ENCODE measurements around the gene SIK1.
"Not testable (repeated sequence)": the region's sequence is repeated elsewhere in the genome, so short reads cannot be mapped to it uniquely, and the experiment has no call there.

The SIK1 gene

DNA sequence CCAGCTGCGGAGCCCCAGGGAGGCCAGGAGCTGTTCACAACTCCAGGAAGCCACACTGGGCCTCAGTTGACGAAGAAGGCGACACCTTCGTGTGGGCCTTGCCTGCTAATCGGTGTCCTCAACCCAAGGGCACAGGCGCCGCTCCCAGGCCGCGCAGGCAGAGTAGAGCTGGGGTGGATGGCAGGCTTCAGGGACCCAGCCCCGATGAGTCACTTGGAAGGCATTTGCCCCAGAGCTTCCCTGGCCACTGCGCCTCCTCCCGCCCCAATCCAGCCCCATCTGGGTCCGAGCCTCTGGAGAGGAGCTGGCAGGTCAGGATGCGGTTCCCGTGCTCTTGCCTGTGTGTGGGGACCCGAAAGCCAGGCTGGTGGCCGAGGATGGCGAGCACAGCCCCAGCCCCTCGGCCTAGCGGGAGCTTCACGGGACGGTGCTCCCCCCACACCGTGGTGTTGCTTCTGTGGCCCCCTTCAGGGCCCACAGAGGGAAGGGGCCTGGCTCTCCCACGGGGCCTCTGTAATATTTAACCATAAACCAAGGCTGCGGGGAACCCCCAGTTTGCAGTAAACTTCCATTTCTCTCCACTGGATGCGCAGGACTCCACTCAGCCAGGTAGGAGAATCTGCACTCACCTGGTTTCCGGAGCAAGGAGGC is 30.0 kb downstream of the SIK1 start:
- DNase-seq (ENCODE audit: low read depth in 3 of 3), result not testable (repeated sequence)

DNA sequence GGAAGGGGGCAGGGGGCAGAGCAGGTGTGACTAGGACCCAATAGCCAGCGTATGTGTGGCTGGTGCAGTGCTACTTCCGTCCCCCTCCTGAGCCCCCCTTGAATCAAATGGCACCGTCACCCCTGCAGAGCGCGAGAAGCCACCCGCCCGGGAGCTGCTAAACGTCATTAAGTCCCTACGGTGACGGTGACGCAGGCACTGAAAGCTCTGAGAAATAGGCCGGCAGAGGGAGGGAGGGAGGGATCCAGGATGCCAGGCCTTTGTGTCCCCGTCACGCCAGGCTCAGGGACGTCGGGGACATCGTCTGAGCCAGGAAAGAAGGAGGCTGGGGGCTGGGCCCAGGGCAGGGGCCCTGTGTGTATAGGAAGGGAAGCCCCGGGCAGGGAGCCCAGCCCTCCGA is 43.6 kb downstream of the SIK1 start:
- DNase-seq (ENCODE audit: low read depth in 3 of 3), result not testable (repeated sequence)

GRCh38 chr21:43382902-43383301 is 44.0 kb downstream of the SIK1 start:
- not testable (repeated sequence) for DNase-seq (ENCODE audit: low read depth in 3 of 3)

GRCh38 chr21:43380852-43381533 is 45.9 kb downstream of the SIK1 start:
- not testable (repeated sequence) for DNase-seq (ENCODE audit: low read depth in 3 of 3)

- DNase-seq (ENCODE audit: low read depth in 3 of 3), result not testable (repeated sequence)
Observed at GRCh38 chr21:43380337-43380736, 46.6 kb downstream of the SIK1 start.

GRCh38 chr21:43379626-43380122 is 47.3 kb downstream of the SIK1 start:
- DNase-seq (ENCODE audit: low read depth in 3 of 3), result not testable (repeated sequence)

- DNase-seq (ENCODE audit: low read depth in 3 of 3), result no peak
Observed at GRCh38 chr21:43376478-43376882, 50.5 kb downstream of the SIK1 start.

DNA sequence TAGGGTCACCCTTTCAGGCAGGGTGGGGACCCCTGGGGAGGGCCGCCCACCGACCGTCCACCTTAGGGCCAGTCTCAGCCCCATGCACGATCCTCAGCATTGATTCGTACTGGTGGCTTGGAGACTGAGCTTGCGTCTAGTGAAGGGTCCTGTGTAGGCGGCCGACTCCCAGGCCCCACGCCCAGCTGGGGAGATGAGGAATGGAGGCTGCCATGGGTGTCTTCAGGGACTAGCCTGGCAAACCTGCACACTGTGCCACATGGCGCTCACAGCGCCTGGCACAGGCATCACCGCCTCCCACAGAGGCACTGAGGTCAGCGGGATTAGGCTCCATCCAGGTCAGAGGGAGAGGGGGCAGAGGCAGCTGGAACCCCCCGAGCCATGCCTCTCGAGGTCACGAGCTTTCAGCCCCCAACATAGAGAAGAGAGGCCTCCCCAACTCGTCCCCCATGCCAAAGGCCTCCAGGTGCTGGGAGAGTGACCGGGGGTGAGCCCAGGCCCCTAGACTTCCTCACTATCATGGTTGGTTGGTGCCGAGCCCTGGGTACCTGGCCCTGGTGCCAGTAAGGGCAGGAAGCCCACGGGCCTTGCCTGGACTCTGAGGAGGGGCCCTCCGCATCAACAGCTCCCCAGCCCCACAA is 51.0 kb downstream of the SIK1 start:
- DNase-seq (ENCODE audit: low read depth in 3 of 3), result no peak

GRCh38 chr21:43375006-43375836 is 51.7 kb downstream of the SIK1 start:
- DNase-seq (ENCODE audit: low read depth in 3 of 3), result no peak

DNA sequence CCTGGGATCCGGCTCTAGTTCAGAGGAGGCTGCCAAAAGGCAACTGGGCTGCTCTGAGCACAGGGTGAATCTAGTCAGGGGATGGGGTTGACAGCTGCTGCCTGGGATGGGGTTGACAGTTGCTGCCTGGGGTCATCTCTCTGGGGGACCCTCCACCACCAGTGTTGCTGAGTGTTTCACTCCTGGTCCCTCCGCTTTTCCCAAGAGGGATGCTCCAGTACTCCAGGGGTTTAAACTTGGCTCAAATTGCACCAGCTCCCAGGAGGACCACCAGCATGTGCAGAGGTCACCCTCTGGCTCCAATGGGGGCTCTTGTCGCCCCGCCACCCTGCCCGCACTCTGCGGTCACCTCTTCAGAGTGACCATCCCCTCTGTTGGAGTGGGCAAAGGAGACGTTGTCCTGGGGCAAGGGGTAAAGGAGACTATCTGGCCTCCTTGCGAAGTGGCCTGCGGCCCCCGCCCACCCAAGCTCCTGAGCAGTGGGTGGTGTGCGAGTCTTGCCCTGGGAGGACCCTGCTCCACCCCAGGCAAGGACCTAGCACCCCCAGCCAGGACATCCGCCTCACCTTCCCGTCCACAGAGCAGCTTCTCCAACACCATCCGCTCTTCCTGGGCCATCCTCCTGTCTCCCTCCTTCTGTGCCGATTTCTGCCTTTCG is 52.6 kb downstream of the SIK1 start:
- DNase-seq (ENCODE audit: low read depth in 3 of 3), result no peak

DNA sequence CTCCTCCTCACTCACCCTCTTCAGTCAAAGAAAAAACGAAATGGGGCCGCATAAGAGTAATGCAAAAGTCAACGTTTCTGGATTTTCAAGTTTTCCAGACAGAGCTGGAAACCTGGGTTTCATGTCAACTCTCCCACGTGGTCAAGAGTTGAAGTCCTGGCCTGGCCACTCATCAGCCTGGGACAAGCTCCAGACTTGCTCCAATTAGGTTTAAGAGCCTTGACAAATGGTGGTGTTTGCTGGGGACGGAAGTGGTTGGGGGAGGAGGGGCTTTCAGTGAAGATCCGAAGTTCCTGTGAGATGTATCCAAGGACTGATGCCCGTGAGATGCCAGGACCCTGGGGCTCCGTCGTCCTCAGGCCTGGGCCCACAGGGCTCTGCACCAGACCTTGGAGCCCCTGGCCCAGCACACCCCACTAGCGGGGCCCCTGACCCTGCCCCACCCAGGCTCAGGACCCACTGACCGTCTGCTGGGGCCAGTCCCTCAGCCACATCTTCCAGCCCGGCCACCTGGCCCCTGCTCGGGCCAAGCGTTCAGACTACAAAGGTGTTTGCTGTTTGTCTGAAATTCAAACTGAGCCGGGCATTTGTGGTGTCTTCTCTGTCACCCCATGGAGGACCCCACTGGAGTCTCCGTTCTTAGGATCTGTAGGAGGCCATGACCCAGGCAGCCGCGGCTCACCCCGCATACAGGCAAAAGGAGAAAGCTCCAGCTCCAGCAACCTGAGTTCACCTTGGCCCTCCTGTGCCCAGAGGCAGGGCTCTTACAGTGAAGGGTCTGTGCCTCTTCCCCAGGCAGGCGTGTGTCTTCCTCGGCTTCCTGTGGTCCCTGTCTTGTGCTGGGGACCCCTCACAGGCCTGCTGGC is 53.3 kb downstream of the SIK1 start:
- DNase-seq (ENCODE audit: low read depth in 3 of 3), result no peak

GRCh38 chr21:43372663-43373361 is 54.1 kb downstream of the SIK1 start:
- DNase-seq (ENCODE audit: low read depth in 3 of 3), result no peak

DNA sequence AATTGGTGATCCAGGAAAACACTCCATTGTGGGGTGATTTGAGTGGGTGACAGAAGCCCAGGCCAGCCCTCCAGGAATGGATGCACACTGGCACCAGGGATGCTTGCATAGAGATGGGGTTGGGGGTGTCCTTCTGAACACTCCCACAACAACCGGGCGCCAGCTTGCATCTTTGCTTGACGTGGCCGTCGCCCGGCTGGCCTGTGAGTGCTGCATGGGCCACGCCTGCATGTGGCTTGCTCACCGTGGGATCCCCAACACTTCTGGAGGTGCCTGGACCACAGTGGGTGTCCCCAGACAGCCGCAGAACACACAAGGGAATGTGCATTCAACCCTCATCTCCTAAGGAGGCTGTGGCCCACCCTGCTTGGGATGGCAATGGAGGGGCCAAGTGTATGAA is 55.1 kb downstream of the SIK1 start:
- DNase-seq (ENCODE audit: low read depth in 3 of 3), result no peak

DNA sequence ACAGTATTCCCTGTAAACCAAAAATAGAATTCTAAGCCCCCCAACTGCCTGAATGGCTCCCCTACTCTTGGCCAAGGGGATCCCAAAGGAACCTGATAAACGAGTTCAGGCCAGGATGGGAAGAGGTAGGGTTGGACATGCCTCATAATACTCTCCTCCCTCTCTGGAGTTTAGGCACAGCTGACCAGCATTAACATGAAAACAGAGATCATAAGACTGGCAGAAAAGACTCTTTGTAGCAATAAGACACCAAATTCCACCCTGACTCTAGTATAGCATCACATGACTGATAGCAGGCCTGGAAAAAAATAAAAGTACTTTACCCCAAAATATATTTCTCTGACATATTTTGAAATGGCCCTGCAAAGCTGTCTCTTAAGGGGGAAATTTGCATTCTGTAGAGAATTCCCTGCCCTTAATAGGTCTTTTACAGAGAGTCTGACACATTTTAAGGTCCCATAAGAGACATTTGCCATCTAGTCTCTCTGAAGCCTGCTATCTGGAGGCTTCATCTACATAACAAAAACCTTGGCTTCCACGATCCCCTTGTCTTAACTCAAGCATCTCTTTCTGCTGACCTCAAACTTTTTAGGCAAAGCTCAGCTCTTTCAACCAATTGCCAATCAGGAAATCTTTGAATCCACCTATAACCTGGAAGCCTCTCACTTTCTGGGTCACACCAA is 55.9 kb downstream of the SIK1 start:
- no peak for DNase-seq (ENCODE audit: low read depth in 3 of 3)

GRCh38 chr21:43370091-43370658 is 56.8 kb downstream of the SIK1 start:
- DNase-seq (ENCODE audit: low read depth in 3 of 3), result no peak

- DNase-seq (ENCODE audit: low read depth in 3 of 3), result no peak
Observed at GRCh38 chr21:43369596-43370090, 57.3 kb downstream of the SIK1 start.

DNA sequence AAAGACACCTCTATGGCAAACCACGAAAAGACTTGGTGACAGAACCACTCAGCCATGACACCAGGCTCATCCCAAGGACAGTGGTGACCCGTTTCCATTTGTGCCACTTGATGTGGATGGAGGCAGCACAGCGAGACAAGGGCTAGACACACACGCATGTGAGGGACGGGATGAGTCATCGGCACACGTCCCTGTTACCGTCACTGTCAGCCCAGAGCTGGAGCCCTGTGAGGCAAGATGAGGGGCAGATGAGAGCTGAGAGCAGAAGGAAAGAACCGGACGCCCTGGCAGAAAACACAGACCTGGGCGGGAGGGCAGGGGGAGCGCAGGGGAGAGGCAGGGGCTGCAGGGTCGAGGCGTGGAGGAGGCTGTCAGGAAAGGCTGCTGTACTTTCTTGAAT is 57.8 kb downstream of the SIK1 start:
- DNase-seq (ENCODE audit: low read depth in 3 of 3), result no peak

DNA sequence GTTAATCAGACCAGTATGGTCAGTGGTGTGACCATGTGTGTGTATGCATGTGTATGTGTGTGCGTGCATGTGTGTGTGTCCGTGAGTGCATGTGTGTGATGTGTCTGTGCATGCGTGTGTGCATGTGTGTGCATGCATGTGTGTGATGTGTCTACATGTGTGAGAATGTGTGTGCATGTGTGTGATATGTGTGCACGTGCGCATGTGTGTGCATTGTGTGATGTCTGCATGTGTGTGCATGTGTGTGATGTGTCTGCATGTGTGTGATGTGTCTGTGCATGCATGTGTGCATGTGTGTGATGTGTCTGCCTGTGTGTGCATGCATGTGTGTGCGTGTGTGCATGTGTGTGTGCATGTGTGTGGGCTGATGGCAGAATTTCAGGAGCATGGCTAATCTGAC is 58.2 kb downstream of the SIK1 start:
- DNase-seq (ENCODE audit: low read depth in 3 of 3), result no peak

- DNase-seq (ENCODE audit: low read depth in 3 of 3), result no peak
Observed at GRCh38 chr21:43367859-43368258, 59.1 kb downstream of the SIK1 start.
